SK-N-SH treated with all-trans-retinoic acid at 6 μM for 48 hours (cell line): ENCODE data around the gene MEAF6.
"Not testable (repeated sequence)": the region's sequence is repeated elsewhere in the genome, so short reads cannot be mapped to it uniquely, and the experiment has no call there.

Experiments used
- ATAC-seq: fragments of 200-7000 bp; cut with Tn5 transposase; 3 replicates; pipeline ENCODE4 v1.9.1; 2020; ENCODE audit warnings: mild to moderate bottlenecking, moderate library complexity
- ARNTL ChIP-seq: fragments of 450-650 bp; formaldehyde crosslinking; IDR thresholded peaks from 2 replicates; pipeline ENCODE4 v1.5.0; 2020; ENCODE audit warnings: low read depth, mild to moderate bottlenecking, moderate library complexity, borderline replicate concordance
- BACH2 ChIP-seq: fragments of 250-450 bp; sonication (Bioruptor Pico); IDR thresholded peaks from 2 replicates; pipeline ENCODE4 v1.9.0; 2021; ENCODE audit warnings: mild to moderate bottlenecking, borderline replicate concordance
- CREB5 ChIP-seq: fragments of 250-450 bp; sonication (Bioruptor Pico); IDR thresholded peaks from 2 replicates; pipeline ENCODE4 v1.5.1; 2020; ENCODE audit warnings: low read depth, mild to moderate bottlenecking, moderate library complexity
- CSDC2 ChIP-seq: fragments of 250-450 bp; sonication (Bioruptor Pico); IDR thresholded peaks from 2 replicates; pipeline ENCODE4 v1.5.0; 2020; ENCODE audit warnings: mild to moderate bottlenecking, moderate library complexity
- GLIS3 ChIP-seq: fragments of 250-450 bp; sonication (Bioruptor Pico); IDR thresholded peaks from 2 replicates; pipeline ENCODE4 v1.5.0; 2020; ENCODE audit warnings: mild to moderate bottlenecking, moderate library complexity
- ISL1 ChIP-seq: fragments of 250-450 bp; sonication (Bioruptor Pico); IDR thresholded peaks from 2 replicates; pipeline ENCODE4 v2.1.2; 2022; ENCODE audit warnings: mild to moderate bottlenecking, moderate library complexity
- OSR1 ChIP-seq: fragments of 250-450 bp; sonication (Bioruptor Pico); IDR thresholded peaks from 2 replicates; pipeline ENCODE4 v1.8.0; 2022; ENCODE audit warnings: moderate library complexity, mild to moderate bottlenecking, inconsistent platforms
- PATZ1 ChIP-seq: fragments of 250-450 bp; sonication (Bioruptor Pico); IDR thresholded peaks from 2 replicates; pipeline ENCODE4 v1.8.0; 2020; ENCODE audit warnings: mild to moderate bottlenecking, moderate library complexity, borderline replicate concordance
- POU6F1 ChIP-seq: fragments of 250-450 bp; sonication (Bioruptor Pico); IDR thresholded peaks from 2 replicates; pipeline ENCODE4 v1.8.0; 2021; ENCODE audit warnings: low read depth, mild to moderate bottlenecking, moderate library complexity, borderline replicate concordance
- PPARA ChIP-seq: fragments of 250-450 bp; sonication (Bioruptor Pico); IDR thresholded peaks from 2 replicates; pipeline ENCODE4 v1.5.0; 2020; ENCODE audit warnings: mild to moderate bottlenecking, borderline replicate concordance
- RARB ChIP-seq: fragments of 250-450 bp; sonication (Bioruptor Pico); IDR thresholded peaks from 2 replicates; pipeline ENCODE4 v1.8.0; 2021; ENCODE audit warnings: mild to moderate bottlenecking, moderate library complexity
- SNAI2 ChIP-seq: fragments of 250-450 bp; sonication (Bioruptor Pico); IDR thresholded peaks from 2 replicates; pipeline ENCODE4 v1.5.0; 2020; ENCODE audit warnings: mild to moderate bottlenecking, moderate library complexity
- TCF4 ChIP-seq: fragments of 250-450 bp; sonication (Bioruptor Pico); IDR thresholded peaks from 2 replicates; pipeline ENCODE4 v1.8.0; 2021; ENCODE audit warnings: mild to moderate bottlenecking, moderate library complexity, borderline replicate concordance
- TOX ChIP-seq: fragments of 250-450 bp; sonication (Bioruptor Pico); IDR thresholded peaks from 2 replicates; pipeline ENCODE4 v1.8.0; 2021; ENCODE audit warnings: mild to moderate bottlenecking, moderate library complexity, borderline replicate concordance
- TSHZ2 ChIP-seq: fragments of 250-450 bp; sonication (Bioruptor Pico); IDR thresholded peaks from 2 replicates; pipeline ENCODE4 v1.5.0; 2020; ENCODE audit warnings: mild to moderate bottlenecking, moderate library complexity
- ZFP3 ChIP-seq: fragments of 250-450 bp; sonication (Bioruptor Pico); IDR thresholded peaks from 2 replicates; pipeline ENCODE4 v1.5.0; 2020; ENCODE audit warnings: mild to moderate bottlenecking, moderate library complexity
- ZFP30 ChIP-seq: fragments of 450-650 bp; formaldehyde crosslinking; IDR thresholded peaks from 2 replicates; pipeline ENCODE4 v1.5.0; 2022; ENCODE audit warnings: mild to moderate bottlenecking, moderate library complexity
- ZNF565 ChIP-seq: fragments of 450-650 bp; formaldehyde crosslinking; conservative IDR thresholded peaks from 2 replicates; pipeline ENCODE4 v1.5.0; 2020; ENCODE audit warnings: low read depth, mild to moderate bottlenecking, moderate library complexity
- ZNF70 ChIP-seq: fragments of 450-650 bp; formaldehyde crosslinking; IDR thresholded peaks from 2 replicates; pipeline ENCODE4 v1.5.0; 2020; ENCODE audit warnings: mild to moderate bottlenecking, moderate library complexity
- ZNF8 ChIP-seq: fragments of 450-650 bp; formaldehyde crosslinking; IDR thresholded peaks from 2 replicates; pipeline ENCODE4 v1.5.0; 2020; ENCODE audit warnings: mild to moderate bottlenecking, moderate library complexity

Gene MEAF6

GRCh38 chr1:37560401-37561132, 46.0 kb upstream of the MEAF6 start:
- no peak for ATAC-seq
- TF ChIP-seq CSDC2 (no peak), GLIS3 (CRISPR knock-in tag) (no peak), TSHZ2 (no peak), POU6F1 (CRISPR knock-in tag) (no peak), SNAI2 (no peak), ZNF565 (CRISPR knock-in tag) (no peak), RARB (CRISPR knock-in tag) (no peak), OSR1 (CRISPR knock-in tag) (no peak), PPARA (CRISPR knock-in tag) (no peak), ZFP3 (CRISPR knock-in tag) (no peak), TCF4 (CRISPR knock-in tag) (no peak), ZNF8 (CRISPR knock-in tag) (no peak), PATZ1 (CRISPR knock-in tag) (no peak), ISL1 (CRISPR knock-in tag) (no peak), ZNF70 (CRISPR knock-in tag) (no peak), TOX (no peak), BACH2 (CRISPR knock-in tag) (no peak), CREB5 (CRISPR knock-in tag) (no peak), ARNTL (no peak)

- ATAC-seq, result not testable (repeated sequence)
These were observed 45.4 kb upstream of the MEAF6 start for GRCh38 chr1:37559957-37560379.

GRCh38 chr1:37559080-37559479, 44.5 kb upstream of the MEAF6 start:
- ATAC-seq, result no peak

More at GRCh38 chr1:37559080-37559479, 44.5 kb upstream of the MEAF6 start:
- no peak for TF ChIP-seq CREB5 (CRISPR knock-in tag)
- no peak for TF ChIP-seq ZNF70 (CRISPR knock-in tag)
- no peak for TF ChIP-seq PATZ1 (CRISPR knock-in tag)
- TF ChIP-seq ZFP30, result no peak
- TF ChIP-seq GLIS3 (CRISPR knock-in tag), result no peak
- TF ChIP-seq ARNTL, result no peak
- TF ChIP-seq TCF4 (CRISPR knock-in tag), result no peak
- TF ChIP-seq TSHZ2, result no peak
- no peak for TF ChIP-seq SNAI2
- no peak for TF ChIP-seq BACH2 (CRISPR knock-in tag)
- no peak for TF ChIP-seq CSDC2
